OCI-LY7 (cell line): Measurements from ENCODE around the gene CDK5R1.

ENCODE experiments used
- EZH2phosphoT487 ChIP-seq: fragments of 200-600 bp; sonication (generic); IDR thresholded peaks from 2 replicates; pipeline ENCODE4 v1.6.1; 2018; ENCODE audit warnings: low read depth, borderline replicate concordance, mild to moderate bottlenecking, mixed run types, antibody characterized with exemption, low read length, moderate library complexity, mixed read lengths
- TF ChIP-seq, protein P1 (sequence below): fragments of 200-600 bp; sonication (generic); conservative IDR thresholded peaks from 2 replicates; pipeline ENCODE4 v1.5.1; 2014; ENCODE audit warnings: mild to moderate bottlenecking, antibody characterized with exemption, low read length, moderate library complexity, mixed read lengths

GRCh38 chr17:32464374-32464773 is 22.4 kb upstream of the CDK5R1 start:
- TF ChIP-seq, protein P1, sequence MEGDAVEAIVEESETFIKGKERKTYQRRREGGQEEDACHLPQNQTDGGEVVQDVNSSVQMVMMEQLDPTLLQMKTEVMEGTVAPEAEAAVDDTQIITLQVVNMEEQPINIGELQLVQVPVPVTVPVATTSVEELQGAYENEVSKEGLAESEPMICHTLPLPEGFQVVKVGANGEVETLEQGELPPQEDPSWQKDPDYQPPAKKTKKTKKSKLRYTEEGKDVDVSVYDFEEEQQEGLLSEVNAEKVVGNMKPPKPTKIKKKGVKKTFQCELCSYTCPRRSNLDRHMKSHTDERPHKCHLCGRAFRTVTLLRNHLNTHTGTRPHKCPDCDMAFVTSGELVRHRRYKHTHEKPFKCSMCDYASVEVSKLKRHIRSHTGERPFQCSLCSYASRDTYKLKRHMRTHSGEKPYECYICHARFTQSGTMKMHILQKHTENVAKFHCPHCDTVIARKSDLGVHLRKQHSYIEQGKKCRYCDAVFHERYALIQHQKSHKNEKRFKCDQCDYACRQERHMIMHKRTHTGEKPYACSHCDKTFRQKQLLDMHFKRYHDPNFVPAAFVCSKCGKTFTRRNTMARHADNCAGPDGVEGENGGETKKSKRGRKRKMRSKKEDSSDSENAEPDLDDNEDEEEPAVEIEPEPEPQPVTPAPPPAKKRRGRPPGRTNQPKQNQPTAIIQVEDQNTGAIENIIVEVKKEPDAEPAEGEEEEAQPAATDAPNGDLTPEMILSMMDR, result no peak
- no peak for TF ChIP-seq EZH2phosphoT487
